MG63 (cell line): ENCODE measurements around the gene KIRREL3. TPM values are rescaled to one million over a fixed set of nuclear protein-coding genes. Genes with fewer than 3 reads are reported as not detected.

Experiments
- DNase-seq: peaks from one replicate; pipeline ENCODE4 v3.0.0-alpha.2; 2020
- H3K27me3 ChIP-seq: fragments of 250-450 bp; sonication (Bioruptor Pico); 2 replicates; pipeline ENCODE4 v1.5.1; 2020; ENCODE audit warnings: mild to moderate bottlenecking, moderate library complexity
- H3K36me3 ChIP-seq: fragments of 250-450 bp; sonication (Bioruptor Pico); 2 replicates; pipeline ENCODE4 v1.5.1; 2020; ENCODE audit warnings: mild to moderate bottlenecking, moderate library complexity
- H3K4me3 ChIP-seq: fragments of 250-450 bp; sonication (Bioruptor Pico); 2 replicates; pipeline ENCODE4 v1.5.1; 2020; ENCODE audit warnings: mild to moderate bottlenecking, moderate library complexity
- H3K9me3 ChIP-seq: fragments of 250-450 bp; sonication (Bioruptor Pico); 2 replicates; pipeline ENCODE4 v1.5.1; 2020; ENCODE audit warnings: mild to moderate bottlenecking, moderate library complexity
- total RNA-seq: library from RNA; depleted of rRNA; stranded (reverse); fragments of >200 nt; shearing (Covaris generic); gene quantifications from 2 replicates; pipeline ENCODE4 v1.2.3, GENCODE V29; 2014; ENCODE audit warnings: low replicate concordance

Gene KIRREL3
- total RNA-seq, 1 experiment from 2014 or later, result 11.7 TPM

DNA sequence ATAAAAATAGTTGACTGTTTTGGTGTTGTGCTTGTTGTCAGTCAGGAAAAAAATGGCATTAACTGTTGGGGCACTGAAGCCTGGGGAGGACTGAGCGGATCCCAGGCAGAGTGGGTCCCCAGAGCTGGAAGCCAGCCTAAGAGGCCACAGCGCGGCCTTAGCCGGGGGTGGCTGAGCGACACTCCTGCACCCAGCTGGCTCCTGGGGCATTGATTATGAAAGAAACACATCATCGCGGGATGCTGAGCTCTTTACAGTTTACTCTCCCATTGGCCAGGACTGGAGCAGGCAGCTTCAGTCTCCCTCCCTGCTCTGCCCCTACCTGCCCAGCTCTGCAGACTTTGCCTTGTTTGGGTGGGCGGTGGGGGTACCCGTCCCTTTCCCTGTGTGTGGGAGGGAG is 523.6 kb downstream of the KIRREL3 start:
- Histone ChIP-seq H3K36me3 (no peaks in the 10 kb centered on the region), H3K27me3 (no peaks in the 10 kb centered on the region), H3K4me3 (no peak overlapping the region), H3K9me3 (no peaks in the 10 kb centered on the region)
- DNase-seq, result no peak

DNA sequence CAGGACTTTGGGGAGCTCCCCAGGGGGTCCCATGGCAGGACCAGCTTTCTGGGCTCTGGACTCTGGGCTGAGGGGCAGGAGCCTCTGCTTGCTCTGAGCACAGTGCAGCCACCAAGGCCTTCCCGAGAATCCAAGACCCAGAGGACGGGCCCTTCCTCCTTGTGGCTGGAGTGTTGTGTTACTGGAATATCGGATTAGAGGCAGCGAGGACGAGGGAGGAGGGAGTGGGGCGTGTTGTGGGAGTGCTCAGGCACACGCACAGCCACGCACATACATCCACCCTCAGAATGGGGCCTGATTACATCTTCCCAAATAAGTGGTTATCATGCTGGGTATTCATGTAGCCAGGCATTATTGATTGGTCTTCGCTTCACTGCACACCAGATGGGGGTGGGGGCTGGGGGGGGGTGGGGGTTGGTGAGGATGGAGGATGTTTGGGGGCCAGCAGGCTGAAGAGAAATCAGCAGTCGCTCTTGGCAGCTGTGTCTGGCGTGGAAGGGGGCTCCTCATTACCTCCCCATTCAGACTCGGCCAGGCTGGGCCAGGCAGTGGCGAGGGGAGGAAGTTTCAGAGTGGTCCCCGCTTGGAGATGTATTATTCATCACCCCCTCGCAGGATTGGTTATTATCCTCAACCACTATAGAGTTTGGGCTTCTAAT is 524.2 kb downstream of the KIRREL3 start:
- Histone ChIP-seq H3K4me3 (no peak overlapping the region), H3K27me3 (no peaks in the 10 kb centered on the region), H3K9me3 (no peaks in the 10 kb centered on the region), H3K36me3 (no peaks in the 10 kb centered on the region)
- no peak for DNase-seq

DNA sequence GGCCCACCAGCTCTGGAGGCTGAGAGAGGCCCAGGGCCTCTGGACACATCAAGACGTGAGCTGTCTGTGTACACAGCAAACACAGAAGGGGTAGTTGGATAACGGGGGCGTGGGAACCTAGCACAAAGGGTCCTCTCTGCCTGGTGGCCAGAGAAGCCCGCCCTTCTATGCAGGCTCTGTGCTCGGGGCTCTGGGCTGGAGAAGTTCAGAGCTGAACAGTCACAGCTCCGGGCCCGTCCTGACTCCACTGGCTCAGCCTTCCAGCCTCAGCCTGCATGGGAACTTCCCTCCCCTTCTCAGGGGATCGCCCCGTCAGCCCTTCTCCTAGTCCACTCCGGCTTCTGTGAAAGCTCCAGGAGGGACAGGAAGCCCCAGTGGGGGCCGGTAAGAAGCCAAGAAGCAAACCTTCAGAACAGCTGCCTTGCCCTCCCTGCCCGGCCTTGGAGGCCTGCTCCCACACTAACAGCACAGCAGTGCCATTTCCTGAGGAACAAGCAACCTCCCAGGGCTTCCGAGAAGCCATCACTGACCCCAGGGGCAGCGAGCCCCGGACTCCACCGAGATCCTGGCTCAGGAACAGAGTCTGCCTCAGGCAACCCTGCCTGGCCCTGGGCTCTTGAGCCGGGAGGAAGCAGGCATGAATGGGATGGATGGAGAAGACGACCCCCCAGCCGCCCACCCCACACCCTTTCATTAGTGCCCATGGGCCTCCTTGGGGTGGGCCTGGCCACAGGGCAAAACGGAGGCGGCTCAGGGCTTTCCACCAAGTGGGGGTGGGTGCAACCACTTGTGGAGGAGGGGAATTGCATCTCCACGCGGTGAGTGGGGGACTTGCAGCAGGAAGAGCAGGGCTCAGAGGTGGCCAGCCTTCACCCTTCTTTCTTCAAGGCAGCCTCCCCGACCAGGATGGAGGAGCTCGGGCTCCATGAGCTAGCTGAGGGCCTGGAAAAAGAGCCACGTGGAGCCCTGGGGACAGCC is 525.3 kb downstream of the KIRREL3 start:
- Histone ChIP-seq H3K36me3 (no peaks in the 10 kb centered on the region), H3K27me3 (no peaks in the 10 kb centered on the region), H3K9me3 (no peaks in the 10 kb centered on the region), H3K4me3 (no peak overlapping the region)
- no peak for DNase-seq

DNA sequence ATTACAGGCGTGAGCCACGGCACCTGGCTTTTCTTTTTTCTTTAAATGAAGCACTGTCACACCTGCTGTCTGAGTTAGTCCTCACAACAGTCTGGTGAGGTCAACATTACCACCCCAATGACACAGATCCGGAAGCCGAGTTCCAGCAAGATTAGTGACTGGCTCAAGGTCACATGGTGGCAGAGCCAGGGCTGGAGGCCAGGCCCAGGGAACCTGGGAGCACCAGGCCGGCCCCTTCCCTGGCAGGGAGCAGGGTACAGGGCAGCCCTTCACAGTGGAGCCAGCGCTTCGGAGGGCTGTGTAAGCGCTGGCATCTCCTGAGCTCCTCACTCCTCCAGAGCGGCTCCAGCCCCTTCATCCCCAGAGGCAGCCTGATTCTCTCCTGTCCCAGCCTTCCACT is 526.4 kb downstream of the KIRREL3 start:
- no peaks in the 10 kb centered on the region for H3K36me3 ChIP-seq
- DNase-seq, result no peak
- no peak overlapping the region for H3K4me3 ChIP-seq
- H3K9me3 ChIP-seq, result no peaks in the 10 kb centered on the region
- H3K27me3 ChIP-seq, result no peaks in the 10 kb centered on the region

DNA sequence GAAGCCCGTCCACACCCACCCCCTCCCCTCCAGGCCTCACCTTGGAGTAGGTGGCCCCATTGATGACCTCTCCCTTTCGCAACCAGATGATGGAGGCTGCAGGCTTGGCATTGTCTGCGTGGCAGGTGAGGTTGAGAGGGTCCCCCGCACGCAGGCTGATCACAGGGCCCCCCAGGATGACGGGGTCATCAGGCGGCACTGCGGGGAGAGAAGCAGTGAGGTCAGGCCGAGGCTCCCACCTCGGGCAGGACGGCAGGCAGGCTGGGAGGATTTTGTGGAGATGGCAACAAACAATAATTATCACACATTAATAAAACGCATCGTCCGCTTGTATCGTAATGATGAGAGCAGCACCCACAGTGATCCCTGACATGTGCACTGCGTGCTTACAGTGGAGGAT is 527.3 kb downstream of the KIRREL3 start:
- H3K36me3 ChIP-seq, result no peaks in the 10 kb centered on the region
- H3K4me3 ChIP-seq, result no peak overlapping the region
- no peak for DNase-seq
- H3K9me3 ChIP-seq, result no peaks in the 10 kb centered on the region
- no peaks in the 10 kb centered on the region for H3K27me3 ChIP-seq

DNA sequence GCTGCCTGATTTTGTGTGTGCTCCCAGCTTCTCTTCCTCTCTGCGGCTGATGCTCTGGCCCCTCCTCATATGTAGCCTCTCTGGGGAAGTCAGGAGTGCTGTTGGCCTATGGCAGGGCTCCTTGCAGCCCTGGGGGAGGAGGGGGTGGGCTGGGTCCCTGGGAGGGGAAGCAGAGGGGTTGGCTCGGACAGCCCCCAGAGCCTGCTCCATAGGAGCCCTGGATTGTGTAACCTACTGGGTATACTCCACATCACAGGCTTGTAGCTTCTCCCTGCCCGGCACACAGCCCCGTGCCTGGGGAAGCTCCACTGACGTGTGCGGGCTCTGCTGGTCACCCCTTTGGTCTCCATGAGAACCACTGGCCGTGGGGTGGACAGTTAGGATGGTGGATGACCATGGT is 531.3 kb downstream of the KIRREL3 start:
- no peak for DNase-seq
- H3K4me3 ChIP-seq, result no peak overlapping the region

DNA sequence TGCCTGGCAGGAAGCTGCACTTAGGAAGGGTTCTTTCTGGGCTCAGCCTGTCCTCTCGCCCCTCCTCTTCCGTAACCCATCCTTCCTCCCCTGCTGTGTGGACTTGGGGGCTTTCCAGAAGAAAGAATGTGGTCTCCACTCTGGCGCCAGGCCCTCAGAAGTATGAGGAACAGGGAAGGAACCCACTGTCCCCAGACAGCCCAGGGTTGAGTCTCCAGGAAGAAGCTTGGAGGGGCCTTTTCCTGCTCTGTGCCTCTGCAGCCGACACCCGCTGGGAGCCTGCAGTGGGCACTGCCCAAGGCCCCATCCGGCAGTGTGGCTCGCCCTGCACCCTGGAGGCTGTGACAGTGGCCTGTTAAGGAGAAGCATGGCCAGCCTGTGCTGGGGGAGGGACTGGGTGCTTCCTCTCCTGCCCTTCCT is 532.5 kb downstream of the KIRREL3 start:
- Histone ChIP-seq H3K9me3 (no peaks in the 10 kb centered on the region), H3K36me3 (no peaks in the 10 kb centered on the region), H3K27me3 (no peaks in the 10 kb centered on the region), H3K4me3 (no peak overlapping the region)
- DNase-seq, result no peak

More for the DNA sequence above, 531.3 kb downstream of the KIRREL3 start:
- Histone ChIP-seq H3K27me3 (no peaks in the 10 kb centered on the region), H3K36me3 (no peaks in the 10 kb centered on the region), H3K9me3 (no peaks in the 10 kb centered on the region)

DNA sequence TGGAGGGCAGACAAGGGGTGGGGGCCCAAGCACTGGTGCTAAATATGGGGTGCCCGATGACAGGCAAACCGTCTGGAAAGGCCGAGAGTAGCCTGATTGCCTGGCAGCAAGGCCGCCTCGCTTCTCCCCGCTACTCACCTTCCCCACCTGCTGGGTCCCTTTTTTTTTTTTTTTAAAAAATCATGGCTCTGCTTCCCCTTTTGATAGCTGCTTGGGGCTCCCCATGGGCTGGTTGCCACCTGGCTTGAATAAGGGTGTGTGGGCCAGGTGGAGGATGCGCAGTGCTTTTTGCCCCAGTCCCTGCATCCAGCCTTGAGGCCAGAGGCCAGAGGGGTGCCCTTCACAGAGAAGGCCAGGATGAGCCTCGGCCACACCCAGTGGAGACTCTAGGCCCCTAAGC is 533.1 kb downstream of the KIRREL3 start:
- Histone ChIP-seq H3K9me3 (no peaks in the 10 kb centered on the region), H3K36me3 (no peaks in the 10 kb centered on the region), H3K27me3 (no peaks in the 10 kb centered on the region), H3K4me3 (no peak overlapping the region)
- DNase-seq, result no peak

DNA sequence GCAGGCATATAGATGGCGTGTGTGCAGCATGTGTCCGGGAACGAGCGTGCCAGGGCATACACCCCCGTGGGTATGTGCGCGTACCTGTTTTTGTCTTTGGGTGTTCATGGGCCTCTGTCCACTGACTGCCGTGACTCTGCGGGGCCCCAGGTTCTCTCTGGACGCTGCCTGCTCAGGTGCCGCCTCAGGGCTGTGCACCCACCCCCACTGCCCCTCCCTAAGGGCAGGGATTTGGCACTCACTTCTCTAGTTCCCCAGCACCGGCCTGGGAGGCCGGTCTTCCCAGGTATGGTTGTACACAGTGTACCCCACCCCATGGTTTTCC is 533.6 kb downstream of the KIRREL3 start:
- H3K36me3 ChIP-seq, result no peaks in the 10 kb centered on the region
- no peak for DNase-seq
- H3K9me3 ChIP-seq, result no peaks in the 10 kb centered on the region
- no peak overlapping the region for H3K4me3 ChIP-seq
- no peaks in the 10 kb centered on the region for H3K27me3 ChIP-seq

DNA sequence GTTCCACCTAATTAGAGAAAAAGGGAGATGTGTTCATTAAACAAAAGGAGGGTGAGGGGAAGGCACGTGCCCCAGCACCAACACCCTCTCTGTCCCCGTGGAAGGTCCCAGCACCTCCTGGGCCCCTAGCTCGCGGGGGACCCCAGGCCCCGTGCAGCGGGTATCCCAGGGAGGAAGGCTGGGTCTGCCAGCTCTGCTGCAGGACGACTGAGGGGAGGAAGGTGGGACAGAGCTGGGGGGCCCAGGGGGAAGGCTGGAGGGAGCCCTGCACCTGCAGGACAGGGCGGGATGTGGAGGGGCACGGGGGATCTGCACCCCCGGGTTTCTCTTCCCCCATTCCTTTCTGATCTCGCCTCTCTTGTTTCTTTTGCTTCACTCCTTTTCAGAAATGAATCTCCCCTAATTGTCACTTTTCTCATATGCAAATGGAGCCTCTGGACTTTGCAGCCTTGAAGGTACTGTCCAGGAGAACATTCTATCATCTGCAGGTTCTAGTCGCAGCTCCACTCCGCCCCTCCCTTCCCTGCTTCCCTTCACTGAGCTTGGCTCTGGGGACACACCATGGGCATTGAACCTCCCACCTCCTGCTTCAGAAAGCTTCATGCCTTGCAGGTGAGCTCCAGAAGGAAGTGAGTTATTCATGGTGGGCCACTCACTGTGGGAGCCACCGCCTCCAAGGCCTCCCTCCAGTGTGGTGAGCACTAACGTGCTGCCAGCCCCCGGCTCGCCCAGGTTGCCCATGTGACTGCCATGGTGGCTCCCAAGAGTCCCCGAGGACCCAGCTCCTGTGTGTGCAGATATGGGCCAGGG is 534.1 kb downstream of the KIRREL3 start:
- no peak for DNase-seq
- Histone ChIP-seq H3K4me3 (no peak overlapping the region), H3K9me3 (no peaks in the 10 kb centered on the region), H3K36me3 (no peaks in the 10 kb centered on the region), H3K27me3 (no peaks in the 10 kb centered on the region)

DNA sequence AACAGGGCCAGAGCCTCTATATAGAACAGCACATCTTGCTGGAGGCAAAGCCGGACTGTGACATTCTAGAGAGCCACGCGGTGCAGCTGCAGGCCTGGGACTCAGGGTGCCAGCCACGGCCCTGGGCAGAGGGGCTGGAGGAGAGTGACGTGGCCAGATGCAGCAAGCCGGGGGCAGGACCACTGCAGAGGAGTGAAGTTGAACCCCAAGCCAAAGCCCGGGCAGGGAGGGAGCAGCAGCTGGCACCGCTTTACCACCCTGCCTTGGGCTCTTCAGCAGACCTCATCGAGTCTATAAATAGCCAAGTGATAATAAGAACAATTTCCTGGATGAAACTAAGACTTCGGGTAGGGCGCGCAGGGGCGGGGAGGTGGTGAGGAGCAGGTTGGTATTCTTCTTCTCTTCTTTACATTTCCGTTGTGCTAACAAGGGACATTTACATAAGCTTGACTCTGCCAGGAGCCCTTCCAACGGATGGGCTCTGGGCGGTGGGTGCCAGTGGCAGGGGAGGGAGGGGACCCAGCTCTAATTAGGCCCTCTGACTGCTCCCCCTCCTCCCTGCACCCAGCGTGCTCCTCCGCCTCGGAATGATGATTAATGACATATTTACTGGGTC is 534.9 kb downstream of the KIRREL3 start:
- Histone ChIP-seq H3K9me3 (no peaks in the 10 kb centered on the region), H3K27me3 (no peaks in the 10 kb centered on the region)
- DNase-seq, result no peak

DNA sequence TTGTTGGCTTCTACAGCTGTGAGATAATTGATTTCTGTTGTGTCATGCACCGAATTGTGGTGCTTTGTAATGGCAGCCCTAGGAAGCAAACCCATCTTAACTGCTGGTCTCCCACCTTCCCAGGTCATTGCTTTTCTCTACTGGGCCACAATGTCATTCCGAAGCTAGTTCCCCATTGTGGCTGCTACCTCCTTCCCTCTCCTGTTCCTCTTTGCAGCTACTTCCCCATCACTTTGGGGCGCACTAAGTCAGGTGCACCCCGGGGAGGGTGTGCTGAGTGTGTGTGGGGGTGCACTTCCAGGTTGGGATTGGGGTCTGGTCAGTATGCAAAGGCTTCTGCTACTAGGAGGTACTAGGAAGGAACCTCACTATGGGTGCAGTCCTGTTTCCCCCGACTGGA is 535.8 kb downstream of the KIRREL3 start:
- Histone ChIP-seq H3K4me3 (no peak overlapping the region), H3K36me3 (no peaks in the 10 kb centered on the region), H3K9me3 (no peaks in the 10 kb centered on the region), H3K27me3 (no peaks in the 10 kb centered on the region)
- DNase-seq, result no peak

More for the DNA sequence above, 534.9 kb downstream of the KIRREL3 start:
- H3K36me3 ChIP-seq, result no peaks in the 10 kb centered on the region
- no peak overlapping the region for H3K4me3 ChIP-seq

DNA sequence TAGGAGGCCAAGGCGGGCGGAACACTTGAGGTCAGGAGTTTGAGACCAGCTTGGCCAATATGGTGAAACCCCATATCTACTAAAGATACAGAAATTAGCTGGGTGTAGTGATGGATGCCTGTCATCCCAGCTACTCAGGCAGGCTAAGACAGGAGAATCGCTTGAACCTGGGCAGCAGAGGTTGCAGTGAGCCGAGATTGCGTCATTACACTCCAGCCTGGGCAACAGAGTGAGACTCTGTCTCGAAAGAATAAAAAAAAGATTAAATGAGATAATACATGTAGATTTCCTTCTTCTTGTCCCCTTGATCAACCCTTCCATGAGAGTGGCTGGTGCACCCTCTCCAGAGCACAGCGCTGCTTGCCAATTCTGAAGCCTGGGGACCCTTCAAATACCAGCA is 538.1 kb downstream of the KIRREL3 start:
- no peaks in the 10 kb centered on the region for H3K36me3 ChIP-seq
- H3K9me3 ChIP-seq, result no peaks in the 10 kb centered on the region
- H3K27me3 ChIP-seq, result no peaks in the 10 kb centered on the region
- DNase-seq, result no peak
- no peak overlapping the region for H3K4me3 ChIP-seq

DNA sequence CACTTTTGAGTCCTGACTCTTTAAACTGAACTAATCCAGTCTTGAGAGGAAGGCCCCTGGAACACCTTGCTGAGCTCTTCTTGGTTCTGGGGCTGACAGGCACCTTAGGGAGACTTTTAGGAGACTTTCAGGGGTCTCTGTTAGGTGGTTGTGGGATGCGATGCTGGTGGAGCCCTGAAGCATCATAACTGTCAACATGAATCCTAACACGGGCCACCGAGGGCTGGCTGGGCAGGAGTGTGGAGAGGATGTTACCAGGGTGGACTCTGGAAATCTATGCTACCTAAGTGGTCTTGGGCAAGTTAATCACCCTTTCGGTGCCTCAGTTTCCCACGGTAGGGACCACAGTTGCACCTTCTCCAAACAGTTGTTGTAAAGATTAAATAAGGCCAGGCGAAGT is 538.6 kb downstream of the KIRREL3 start:
- Histone ChIP-seq H3K27me3 (no peaks in the 10 kb centered on the region), H3K4me3 (no peak overlapping the region)
- no peak for DNase-seq

DNA sequence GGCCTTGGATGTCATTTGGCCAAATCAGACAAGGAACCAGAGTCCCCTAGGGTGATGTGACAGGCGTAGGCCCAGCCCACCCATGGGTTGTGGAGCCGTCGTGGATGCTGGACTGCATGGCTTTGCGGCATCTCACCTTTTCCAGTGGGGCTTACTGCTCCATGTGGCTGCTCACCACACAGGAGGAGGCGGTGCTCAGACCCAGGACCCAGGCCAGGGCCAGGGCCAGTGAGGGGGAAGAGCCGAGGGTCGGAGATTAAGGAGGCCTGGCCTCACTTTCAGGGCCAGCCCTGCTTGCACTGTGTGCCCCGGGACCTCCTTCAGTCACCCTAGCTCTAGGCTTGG is 539.5 kb downstream of the KIRREL3 start:
- Histone ChIP-seq H3K9me3 (no peaks in the 10 kb centered on the region), H3K27me3 (no peaks in the 10 kb centered on the region), H3K36me3 (no peaks in the 10 kb centered on the region), H3K4me3 (no peak overlapping the region)
- DNase-seq, result no peak

More for the DNA sequence above, 538.6 kb downstream of the KIRREL3 start:
- H3K9me3 ChIP-seq, result no peaks in the 10 kb centered on the region
- H3K36me3 ChIP-seq, result no peaks in the 10 kb centered on the region

DNA sequence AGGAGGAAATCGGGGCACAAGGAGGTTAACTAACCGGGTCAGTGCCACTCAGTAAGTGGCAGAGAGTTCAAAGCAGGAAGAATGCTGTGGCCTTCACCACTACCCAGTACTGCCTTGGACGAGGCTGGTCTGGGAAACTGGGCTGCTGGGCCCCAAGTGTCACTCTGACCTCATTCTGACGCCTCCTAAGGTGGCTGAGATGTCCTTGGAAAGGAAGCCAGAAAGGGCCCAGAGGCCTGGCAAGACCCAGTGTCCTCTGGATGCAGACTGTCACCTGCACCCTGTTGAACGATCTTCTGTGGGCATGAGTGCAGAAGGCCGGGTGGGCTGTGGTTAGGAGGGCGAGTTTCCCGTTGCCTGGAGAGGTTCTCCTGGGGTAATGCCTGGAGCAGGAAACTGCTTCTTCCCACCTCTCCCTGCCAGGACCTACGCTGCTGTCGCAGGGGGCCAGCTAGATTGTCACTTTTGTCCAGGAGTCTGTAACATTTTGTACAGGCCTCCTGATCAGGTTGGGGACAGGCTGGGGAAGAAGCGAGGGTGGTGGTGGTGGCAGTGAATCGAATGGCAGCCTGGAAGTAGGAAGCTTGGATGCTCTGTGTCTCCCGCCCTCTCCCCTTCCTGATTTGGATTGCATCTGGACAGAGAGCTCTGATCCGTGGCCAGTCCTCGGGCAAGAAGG is 540.0 kb downstream of the KIRREL3 start:
- Histone ChIP-seq H3K4me3 (no peak overlapping the region), H3K36me3 (no peaks in the 10 kb centered on the region), H3K9me3 (no peaks in the 10 kb centered on the region), H3K27me3 (no peaks in the 10 kb centered on the region)
- no peak for DNase-seq
